Endothelial cell of umbilical vein (primary cell): ENCODE data around the gene VCL. TPM values are rescaled to one million over a fixed set of nuclear protein-coding genes. Genes with fewer than 3 reads are reported as not detected.

Experiments used
- BruUV-seq: library from RNA; stranded (reverse); fragments of 400-500 nt; replicated peaks from 2 replicates; lab custom pipeline; 2021; lab: Mats Ljungman, UMichigan
- CTCF ChIA-PET: fragments of 300-600, 350-600 bp; sonication (Branson Sonifier 250); formaldehyde crosslinking; loops from one replicate; lab custom pipeline; 2021; ENCODE audit warnings: antibody characterized with exemption, inconsistent platforms; lab: Charles Lee
- POLR2A ChIA-PET: fragments of 300-600, 350-600 bp; sonication (Branson Sonifier 250); formaldehyde crosslinking; loops from one replicate; lab custom pipeline; 2021; ENCODE audit warnings: antibody characterized with exemption, inconsistent platforms; lab: Charles Lee
- DNase-seq: peaks from one replicate; pipeline ENCODE4 v3.0.0-alpha.2; 2011; ENCODE audit warnings: low read depth, low spot score
- FAIRE-seq: peaks from 2 replicates; lab custom pipeline; 2011; peaks lifted over from hg19 to GRCh38; lab: Jason Lieb, UNC
- H2AFZ ChIP-seq: 2 replicates; pipeline ENCODE4 v1.6.0; 2012; ENCODE audit warnings: low read depth, low read length, control low read depth, inconsistent platforms
- H3K27ac ChIP-seq: 2 replicates; pipeline ENCODE4 v1.5.1; 2011; ENCODE audit warnings: low read depth, mild to moderate bottlenecking, control low read depth, low read length, moderate library complexity; ENCODE audit not compliant: insufficient read depth
- H3K27me3 ChIP-seq, 2 experiments: 2 replicates each; pipeline versions ENCODE4 v1.6.0 to v1.6.1; 2011; ENCODE audit warnings: low read length in 2 of 2, mixed read lengths in 1 of 2; ENCODE audit not compliant: control insufficient read depth in 2 of 2, insufficient read depth in 2 of 2
- H3K36me3 ChIP-seq, 2 experiments: 2 replicates in 1 of 2; 3 replicates in 1 of 2; pipeline ENCODE4 v1.5.1; 2011; ENCODE audit warnings: low read length in 2 of 2, mild to moderate bottlenecking in 1 of 2, moderate library complexity in 1 of 2; ENCODE audit not compliant: control insufficient read depth in 2 of 2, insufficient read depth in 2 of 2; ENCODE audit errors: extremely low read depth in 1 of 2
- H3K4me1 ChIP-seq: 3 replicates; pipeline ENCODE4 v1.5.1; 2011; ENCODE audit warnings: mild to moderate bottlenecking, low read length; ENCODE audit not compliant: control insufficient read depth, insufficient read depth; ENCODE audit errors: extremely low read depth
- H3K4me2 ChIP-seq: 2 replicates; pipeline ENCODE4 v1.6.1; 2011; ENCODE audit warnings: low read length, control low read depth, mixed read lengths; ENCODE audit not compliant: insufficient read depth
- H3K4me3 ChIP-seq, 3 experiments: fragments of 200-600 bp in 1 of 3; sonication (generic), shearing (Covaris generic) in 1 of 3; replicated peaks in 1 of 3; 2 replicates each; pipeline ENCODE4 v1.5.1; 2011 to 2016; ENCODE audit warnings: control low read depth in 3 of 3, low read length in 3 of 3, mild to moderate bottlenecking in 2 of 3, inconsistent platforms in 1 of 3, low read depth in 1 of 3, moderate library complexity in 1 of 3; ENCODE audit not compliant: insufficient read depth in 1 of 3
- H3K79me2 ChIP-seq: 2 replicates; pipeline ENCODE4 v1.6.0; 2012; ENCODE audit warnings: low read length, inconsistent platforms; ENCODE audit not compliant: control insufficient read depth, insufficient read depth
- H3K9ac ChIP-seq: replicated peaks from 2 replicates; pipeline ENCODE3; 2011; ENCODE audit warnings: low read length, control low read depth; ENCODE audit not compliant: insufficient read depth; ENCODE audit errors: extremely low read depth
- H3K9me1 ChIP-seq: replicated peaks from 3 replicates; pipeline ENCODE4 v1.6.0; 2011; ENCODE audit warnings: mild to moderate bottlenecking, low read length; ENCODE audit not compliant: control insufficient read depth, insufficient read depth; ENCODE audit errors: extremely low read depth
- H3K9me3 ChIP-seq: replicated peaks from 2 replicates; pipeline ENCODE4 v1.5.1; 2012; ENCODE audit warnings: low read length, inconsistent platforms; ENCODE audit not compliant: control insufficient read depth, insufficient read depth
- H4K20me1 ChIP-seq: replicated peaks from 2 replicates; pipeline ENCODE3; 2011; ENCODE audit warnings: mild to moderate bottlenecking, low read length; ENCODE audit not compliant: control insufficient read depth, insufficient read depth; ENCODE audit errors: extremely low read depth
- CTCF ChIP-seq, 2 donors: IDR thresholded peaks; 1 replicate in 1 of 2; 2 replicates in 1 of 2; pipeline ENCODE4 v1.5.1; 2011; ENCODE audit warnings: low read length in 2 of 2, mild to moderate bottlenecking in 2 of 2, moderate library complexity in 2 of 2, control low read depth in 1 of 2, inconsistent platforms in 1 of 2, low read depth in 1 of 2; ENCODE audit not compliant: insufficient read depth in 1 of 2; ENCODE audit errors: extremely low read depth in 1 of 2
- EZH2 ChIP-seq: IDR thresholded peaks from 2 replicates; pipeline ENCODE4 v1.6.1; 2012; ENCODE audit warnings: borderline replicate concordance, low read depth, mild to moderate bottlenecking, moderate library complexity, low read length, inconsistent platforms; ENCODE audit not compliant: severe bottlenecking
- FOS ChIP-seq: IDR thresholded peaks from 2 replicates; pipeline ENCODE4 v1.6.1; 2011; ENCODE audit warnings: mild to moderate bottlenecking, low read length, moderate library complexity, borderline replicate concordance; ENCODE audit not compliant: insufficient read depth
- GATA2 ChIP-seq: IDR thresholded peaks from 2 replicates; pipeline ENCODE4 v1.7.0; 2011; ENCODE audit warnings: low read depth, mild to moderate bottlenecking, moderate library complexity, mixed read lengths, low read length; ENCODE audit not compliant: insufficient read length, insufficient read depth
- JUN ChIP-seq: IDR thresholded peaks from 2 replicates; pipeline ENCODE4 v1.6.1; 2011; ENCODE audit warnings: borderline replicate concordance, low read depth; ENCODE audit not compliant: insufficient read length, insufficient read depth
- MAX ChIP-seq: IDR thresholded peaks from 2 replicates; pipeline ENCODE4 v1.6.1; 2011; ENCODE audit not compliant: insufficient read depth, insufficient read length
- MYC ChIP-seq: IDR thresholded peaks from one replicate; pipeline ENCODE4 v1.6.1; 2011; ENCODE audit warnings: mild to moderate bottlenecking, low read depth, low read length
- POLR2A ChIP-seq: IDR thresholded peaks from 2 replicates; pipeline ENCODE4 v1.6.1; 2012; ENCODE audit warnings: low read depth, mild to moderate bottlenecking, control low read depth, low read length
- POLR2AphosphoS5 ChIP-seq: IDR thresholded peaks from 2 replicates; pipeline ENCODE4 v1.6.1; 2012; ENCODE audit warnings: low read depth, mild to moderate bottlenecking, control low read depth, low read length, moderate library complexity; ENCODE audit not compliant: insufficient read depth
- dilution Hi-C: fragments of 300-500 bp; cut with MboI; formaldehyde crosslinking; loops from one replicate; pipeline ENCODE4 v1.15.0; 2019; ENCODE audit warnings: low sequenced_read_pairs; ENCODE audit not compliant: extremely low pct_ligation_motif_present
- intact Hi-C: fragments of 100-400 bp; cut with micrococcal nuclease; formaldehyde crosslinking; loops from one replicate; pipeline ENCODE4 v1.10.0; 2022
- polyA plus RNA-seq, 4 experiments: library from polyadenylated mRNA; depleted of rRNA in 3 of 4; stranded (reverse) in 3 of 4; unstranded in 1 of 4; fragments of >200 nt; gene quantifications; 2 replicates each; pipeline versions ENCODE4 v1.2.1 to v1.2.3, GENCODE V29; 2011 to 2012; ENCODE audit warnings: missing spikeins in 1 of 4
- total RNA-seq: library from RNA; stranded (reverse); gene quantifications from 2 replicates; pipeline ENCODE4 v1.2.3, GENCODE V29; 2021

Gene VCL
- total and polyA plus RNA-seq, 2 donors (not counting 3 experiments of a cell fraction or from before 2014, with no cell fraction given): 95.4 to 231 TPM

- no peaks in the 10 kb centered on the region for H3K36me3 ChIP-seq
- no peak for FAIRE-seq
- POLR2A ChIA-PET: no interaction called here
These were observed 13.1 kb downstream of the VCL start for GRCh38 chr10:74011017-74011416.

More at GRCh38 chr10:74011017-74011416, 13.1 kb downstream of the VCL start:
- no peaks in the 10 kb centered on the region for H3K27me3 ChIP-seq
- intact Hi-C loops (no loop called here), dilution Hi-C loops (no loop called here)
- TF ChIP-seq MAX: no peak
- no peak for TF ChIP-seq FOS
- TF ChIP-seq POLR2AphosphoS5: no peak
- TF ChIP-seq MYC: no peak
- no peak for TF ChIP-seq JUN
- no peak for TF ChIP-seq CTCF (IDR thresholded peaks at IDR 0.05; ENCODE audit: extremely low read depth in 1 of 2, insufficient read depth in 1 of 2, low read depth in 1 of 2, low read length in 2 of 2)
- no peak for TF ChIP-seq GATA2
- TF ChIP-seq POLR2A: no peak
- TF ChIP-seq EZH2: no peak
- peaks cover 96% of the 10 kb centered on the region for H3K79me2 ChIP-seq
- no peak overlapping the region for H3K4me3 ChIP-seq
- no peak overlapping the region for H2AFZ ChIP-seq
- peaks cover 16% of the 10 kb centered on the region for H4K20me1 ChIP-seq
- no peak overlapping the region for H3K9ac ChIP-seq
- no peaks in the 10 kb centered on the region for H3K9me1 ChIP-seq
- peaks cover 34% of the 10 kb centered on the region for H3K4me1 ChIP-seq
- no peak overlapping the region for H3K27ac ChIP-seq
- no peak for DNase-seq
- BruUV-seq: no TSS peak
- H3K4me2 ChIP-seq: no peak overlapping the region
- CTCF ChIA-PET: interaction anchor here (1.2 to 4.0 kb wide), 7 partner anchors 9 to 125 kb away, joined by 3 to 18 read pairs (median 9); no protein-coding TSS in a partner anchor
- H3K9me3 ChIP-seq: no peaks in the 10 kb centered on the region
